Trophoblast cell (in vitro differentiated cells and primary cell): ENCODE measurements around the gene FAM83C.

ENCODE experiments used
- DNase-seq, 2 donors: peaks; one replicate each; pipeline ENCODE4 v3.0.0-alpha.2; 2016
- H2AFZ ChIP-seq: 2 replicates; pipeline ENCODE4 v1.6.1; 2013; ENCODE audit warnings: low read length, moderate library complexity, mild to moderate bottlenecking; ENCODE audit not compliant: insufficient read depth, poor library complexity
- H2AK5ac ChIP-seq: 2 replicates; pipeline ENCODE4 v1.6.1; 2013; ENCODE audit warnings: mild to moderate bottlenecking, low read length
- H2BK120ac ChIP-seq: 2 replicates; pipeline ENCODE4 v1.6.1; 2013; ENCODE audit warnings: low read length, mild to moderate bottlenecking, moderate library complexity; ENCODE audit not compliant: insufficient read depth, poor library complexity
- H2BK12ac ChIP-seq: 2 replicates; pipeline ENCODE4 v1.6.1; 2013; ENCODE audit warnings: mild to moderate bottlenecking, low read length, moderate library complexity
- H2BK5ac ChIP-seq: 2 replicates; pipeline ENCODE4 v1.6.1; 2013; ENCODE audit warnings: low read length, low read depth, moderate library complexity, mild to moderate bottlenecking; ENCODE audit not compliant: poor library complexity
- H3K14ac ChIP-seq: 2 replicates; pipeline ENCODE4 v1.6.1; 2013; ENCODE audit warnings: mild to moderate bottlenecking, low read length
- H3K18ac ChIP-seq: 2 replicates; pipeline ENCODE4 v1.6.1; 2013; ENCODE audit warnings: mild to moderate bottlenecking, low read length
- H3K23ac ChIP-seq: 2 replicates; pipeline ENCODE4 v1.6.1; 2013; ENCODE audit warnings: low read length
- H3K27ac ChIP-seq: 2 replicates; pipeline ENCODE4 v1.5.1; 2013; ENCODE audit warnings: low read depth, mild to moderate bottlenecking, inconsistent platforms, low read length, moderate library complexity
- H3K27me3 ChIP-seq: 2 replicates; pipeline ENCODE4 v1.6.1; 2013; ENCODE audit warnings: inconsistent platforms, mild to moderate bottlenecking, low read length, moderate library complexity; ENCODE audit not compliant: insufficient read depth
- H3K36me3 ChIP-seq, 2 experiments: 1 replicate in 1 of 2; 2 replicates in 1 of 2; pipeline ENCODE4 v1.6.1; 2013; ENCODE audit warnings: low read length in 2 of 2, mild to moderate bottlenecking in 2 of 2, moderate library complexity in 1 of 2; ENCODE audit not compliant: insufficient read depth in 2 of 2, control insufficient read depth in 1 of 2
- H3K4ac ChIP-seq: 2 replicates; pipeline ENCODE4 v1.6.1; 2013; ENCODE audit warnings: low read depth, mild to moderate bottlenecking, low read length, moderate library complexity
- H3K4me1 ChIP-seq, 2 experiments: 1 replicate in 1 of 2; 2 replicates in 1 of 2; pipeline ENCODE4 v1.6.1; 2013; ENCODE audit warnings: low read length in 2 of 2, mild to moderate bottlenecking in 2 of 2, moderate library complexity in 1 of 2; ENCODE audit not compliant: insufficient read depth in 2 of 2, control insufficient read depth in 1 of 2
- H3K4me2 ChIP-seq: 2 replicates; pipeline ENCODE4 v1.6.1; 2013; ENCODE audit warnings: inconsistent platforms, mild to moderate bottlenecking, low read length, moderate library complexity
- H3K4me3 ChIP-seq: 2 replicates; pipeline ENCODE4 v1.5.1; 2013; ENCODE audit warnings: mild to moderate bottlenecking, low read depth, low read length, inconsistent platforms
- H3K79me1 ChIP-seq: one replicate; pipeline ENCODE4 v1.6.1; 2013; ENCODE audit warnings: low read length
- H3K79me2 ChIP-seq: 2 replicates; pipeline ENCODE4 v1.6.1; 2013; ENCODE audit warnings: low read length, mild to moderate bottlenecking; ENCODE audit not compliant: control insufficient read depth, insufficient read depth, poor library complexity
- H3K9ac ChIP-seq: 2 replicates; pipeline ENCODE4 v1.6.1; 2013; ENCODE audit warnings: mild to moderate bottlenecking, low read length
- H3K9me3 ChIP-seq: 2 replicates; pipeline ENCODE4 v1.6.1; 2013; ENCODE audit warnings: low read depth, mild to moderate bottlenecking, control low read depth, inconsistent platforms, low read length; ENCODE audit not compliant: insufficient read depth
- H4K12ac ChIP-seq: 2 replicates; pipeline ENCODE4 v1.6.1; 2013; ENCODE audit warnings: low read depth, mild to moderate bottlenecking, low read length, moderate library complexity
- H4K8ac ChIP-seq: 2 replicates; pipeline ENCODE4 v1.6.1; 2013; ENCODE audit warnings: low read depth, mild to moderate bottlenecking, low read length, moderate library complexity
- H4K91ac ChIP-seq: one replicate; pipeline ENCODE4 v1.6.1; 2013; ENCODE audit warnings: low read depth, mild to moderate bottlenecking, low read length, moderate library complexity
- WGBS: extraction: QIAGEN DNeasy Blood & Tissue Kit; methylation state at CpG from one replicate; pipeline ENCODE4 v1.1.7; 2013; ENCODE audit warnings: missing lambda C conversion rate; ENCODE audit not compliant: insufficient read length, insufficient coverage; ENCODE audit errors: extremely low coverage; 5-methylcytosine and 5-hydroxymethylcytosine counted together

Gene FAM83C

DNA sequence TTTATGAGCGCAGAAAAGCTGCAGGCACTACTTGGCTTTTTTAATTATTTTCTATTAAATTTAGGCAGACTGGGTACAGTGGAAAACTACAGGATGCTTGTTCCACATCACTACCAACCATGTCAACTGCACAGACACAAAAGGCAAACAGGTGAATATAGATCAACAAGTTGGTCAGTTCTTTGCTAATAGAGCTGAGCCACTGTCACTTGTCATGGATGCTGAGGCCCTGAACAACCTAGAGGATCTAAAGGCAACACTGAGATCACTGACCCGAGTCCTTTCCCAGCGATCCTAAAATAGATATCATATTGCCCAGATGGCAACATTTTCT is 34.5 kb upstream of the FAM83C start:
- H3K23ac ChIP-seq, result no peak overlapping the region
- H3K4me3 ChIP-seq, result no peak overlapping the region
- H3K14ac ChIP-seq, result no peak overlapping the region
- DNase-seq, result no peak
- no peak overlapping the region for H4K12ac ChIP-seq
- H2BK120ac ChIP-seq, result no peak overlapping the region
- no peak overlapping the region for H3K27ac ChIP-seq
- H2BK12ac ChIP-seq, result no peak overlapping the region
- H3K4ac ChIP-seq, result no peak overlapping the region
- H3K79me2 ChIP-seq, result no peaks in the 10 kb centered on the region
- H3K18ac ChIP-seq, result no peak overlapping the region
- no peak overlapping the region for H2BK5ac ChIP-seq
- H3K79me1 ChIP-seq, result no peaks in the 10 kb centered on the region
- H4K8ac ChIP-seq, result no peak overlapping the region
- WGBS, result no CpG with 5 or more reads among the region's 3 CpGs
- no peak overlapping the region for H4K91ac ChIP-seq
- H3K4me1 ChIP-seq, result peaks cover 0 to 2% of the 10 kb centered on the region in 2 experiments
- no peak overlapping the region for H2AK5ac ChIP-seq
- H3K9ac ChIP-seq, result no peak overlapping the region
- no peak overlapping the region for H3K4me2 ChIP-seq
- H3K9me3 ChIP-seq, result no peaks in the 10 kb centered on the region
- no peaks in the 10 kb centered on the region for H3K27me3 ChIP-seq
- H2AFZ ChIP-seq, result no peak overlapping the region
- H3K36me3 ChIP-seq, result no peaks in the 10 kb centered on the region

DNA sequence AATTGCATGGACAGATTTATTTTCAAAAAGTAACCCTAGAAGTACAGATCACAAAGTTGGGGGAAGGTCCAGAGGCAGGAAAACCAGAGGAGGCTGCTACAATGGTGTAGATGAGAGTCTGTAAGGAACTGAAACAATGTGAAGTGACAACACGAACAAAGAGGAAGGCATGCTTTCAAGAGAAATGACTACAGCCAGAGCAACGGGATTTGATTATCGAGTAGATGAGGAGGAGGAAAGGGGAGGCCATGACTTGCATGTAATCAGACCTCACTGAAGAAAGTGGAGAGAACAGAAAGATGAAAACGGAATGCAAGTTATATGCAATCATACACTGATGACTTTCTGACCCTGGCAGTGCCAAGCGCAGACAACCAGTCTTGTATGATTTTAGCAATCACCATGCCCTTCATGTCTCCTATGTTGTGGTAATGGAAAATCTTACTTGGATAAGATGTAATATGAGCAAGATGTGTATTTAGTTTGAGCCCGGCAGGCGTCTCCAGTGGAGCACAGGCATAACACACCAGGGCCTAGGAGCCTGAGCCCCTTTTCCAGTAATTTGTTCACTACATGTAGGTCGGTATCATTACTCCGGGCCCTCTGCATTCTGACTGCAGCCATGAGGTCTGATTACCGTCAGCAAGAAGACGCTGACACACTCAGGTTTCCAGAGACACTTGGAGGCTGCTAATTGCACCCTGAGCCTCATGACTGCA is 34.0 kb upstream of the FAM83C start:
- Histone ChIP-seq H3K4me2 (no peak overlapping the region), H4K91ac (no peak overlapping the region), H2BK120ac (no peak overlapping the region)

DNA sequence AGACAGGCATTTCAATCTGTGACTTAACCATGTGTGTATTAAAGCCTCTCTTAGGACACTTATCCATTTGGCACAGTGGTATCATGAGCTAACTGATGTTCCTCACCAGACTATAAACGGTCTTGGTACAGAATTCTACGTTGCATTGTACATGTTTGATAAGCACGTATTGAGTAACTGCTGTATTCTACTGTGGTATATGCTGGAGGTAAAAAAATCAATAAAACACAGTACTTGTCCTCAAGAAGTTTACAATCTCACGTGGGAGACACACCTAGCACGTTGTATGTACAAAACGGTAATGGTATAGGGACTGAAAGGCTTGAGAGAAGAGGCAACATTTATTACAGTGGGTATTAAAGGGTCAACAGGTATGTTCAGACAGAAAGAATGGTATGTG is 33.2 kb upstream of the FAM83C start:
- H3K4me1 ChIP-seq, result peaks cover 3% of the 10 kb centered on the region in 2 experiments
- H3K79me1 ChIP-seq, result no peaks in the 10 kb centered on the region
- H3K27me3 ChIP-seq, result no peaks in the 10 kb centered on the region
- no peak overlapping the region for H3K14ac ChIP-seq
- H2AFZ ChIP-seq, result no peak overlapping the region
- no peak overlapping the region for H2BK5ac ChIP-seq
- WGBS, result no CpG with 5 or more reads among the region's 6 CpGs
- no peak overlapping the region for H3K23ac ChIP-seq
- no peak overlapping the region for H3K18ac ChIP-seq
- no peak overlapping the region for H4K8ac ChIP-seq
- no peak overlapping the region for H3K4ac ChIP-seq
- H3K4me2 ChIP-seq, result no peak overlapping the region
- no peak overlapping the region for H4K12ac ChIP-seq
- H3K79me2 ChIP-seq, result no peaks in the 10 kb centered on the region
- H4K91ac ChIP-seq, result no peak overlapping the region
- H3K9me3 ChIP-seq, result no peaks in the 10 kb centered on the region
- no peak overlapping the region for H3K4me3 ChIP-seq
- no peak for DNase-seq
- H3K36me3 ChIP-seq, result no peaks in the 10 kb centered on the region
- H2BK120ac ChIP-seq, result no peak overlapping the region
- H3K9ac ChIP-seq, result no peak overlapping the region
- H3K27ac ChIP-seq, result no peak overlapping the region
- H2BK12ac ChIP-seq, result no peak overlapping the region
- H2AK5ac ChIP-seq, result no peak overlapping the region

More for the DNA sequence above, 34.0 kb upstream of the FAM83C start:
- H4K12ac ChIP-seq, result no peak overlapping the region
- no peaks in the 10 kb centered on the region for H3K36me3 ChIP-seq
- H3K4ac ChIP-seq, result no peak overlapping the region
- no peak overlapping the region for H3K18ac ChIP-seq
- H3K14ac ChIP-seq, result no peak overlapping the region
- no CpG with 5 or more reads among the region's 11 CpGs for WGBS
- no peaks in the 10 kb centered on the region for H3K79me2 ChIP-seq
- no peak overlapping the region for H2AFZ ChIP-seq
- peaks cover 0 to 2% of the 10 kb centered on the region in 2 experiments for H3K4me1 ChIP-seq
- DNase-seq, result no peak
- no peak overlapping the region for H3K4me3 ChIP-seq
- H3K9ac ChIP-seq, result no peak overlapping the region
- no peak overlapping the region for H2BK5ac ChIP-seq
- H3K79me1 ChIP-seq, result no peaks in the 10 kb centered on the region
- no peak overlapping the region for H2AK5ac ChIP-seq
- H3K27ac ChIP-seq, result no peak overlapping the region
- no peak overlapping the region for H4K8ac ChIP-seq
- H2BK12ac ChIP-seq, result no peak overlapping the region
- no peaks in the 10 kb centered on the region for H3K9me3 ChIP-seq
- no peaks in the 10 kb centered on the region for H3K27me3 ChIP-seq
- no peak overlapping the region for H3K23ac ChIP-seq

DNA sequence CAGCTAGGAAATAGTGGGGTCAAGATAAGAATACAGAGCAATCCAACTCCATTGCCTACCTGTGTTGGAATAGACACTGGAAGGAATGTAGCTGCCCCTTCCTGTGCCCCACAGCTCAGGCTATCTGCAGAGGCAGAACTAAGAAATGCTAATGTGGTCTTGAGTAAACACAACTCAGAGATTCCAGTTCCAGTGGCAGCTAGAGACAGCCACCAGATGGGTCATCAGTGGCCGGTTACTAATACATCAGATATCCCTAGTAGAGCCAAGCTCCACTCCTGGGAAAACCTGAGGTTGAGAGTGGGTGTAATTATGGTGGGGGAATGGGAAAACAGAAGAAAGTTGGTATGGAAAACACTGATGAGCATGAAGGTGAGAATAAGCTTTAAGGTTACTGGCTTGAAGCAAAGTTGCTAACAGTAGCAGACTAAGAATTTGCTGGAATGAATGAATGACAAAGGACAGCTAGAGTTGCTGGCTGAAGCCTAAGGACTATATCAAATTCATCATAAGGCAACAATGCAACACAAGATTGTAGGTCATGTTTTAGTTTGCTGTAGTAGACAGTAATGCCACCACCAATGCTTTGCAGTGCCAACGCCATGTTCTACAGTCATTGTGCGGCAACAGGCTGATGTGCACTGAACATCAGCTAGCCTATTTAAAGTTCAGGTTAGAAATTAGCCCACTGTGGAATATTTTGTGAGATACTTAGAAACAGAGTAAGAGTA is 28.3 kb upstream of the FAM83C start:
- H3K36me3 ChIP-seq, result no peaks in the 10 kb centered on the region
- no peak overlapping the region for H4K8ac ChIP-seq
- no peak overlapping the region for H3K4me2 ChIP-seq
- no peak overlapping the region for H3K4ac ChIP-seq
- no peak overlapping the region for H3K23ac ChIP-seq
- H3K27me3 ChIP-seq, result no peaks in the 10 kb centered on the region
- H3K9me3 ChIP-seq, result no peaks in the 10 kb centered on the region
- H4K91ac ChIP-seq, result no peak overlapping the region
- H3K4me3 ChIP-seq, result no peak overlapping the region
- H3K79me1 ChIP-seq, result no peaks in the 10 kb centered on the region
- H3K4me1 ChIP-seq, result peaks cover 3 to 8% of the 10 kb centered on the region in 2 experiments
- H3K27ac ChIP-seq, result no peak overlapping the region
- no peak for DNase-seq
- H2BK120ac ChIP-seq, result no peak overlapping the region
- no peaks in the 10 kb centered on the region for H3K79me2 ChIP-seq
- no peak overlapping the region for H2BK12ac ChIP-seq
- no peak overlapping the region for H3K18ac ChIP-seq
- H4K12ac ChIP-seq, result no peak overlapping the region
- H2AFZ ChIP-seq, result no peak overlapping the region
- no peak overlapping the region for H3K9ac ChIP-seq
- H2BK5ac ChIP-seq, result no peak overlapping the region
- no peak overlapping the region for H3K14ac ChIP-seq
- no peak overlapping the region for H2AK5ac ChIP-seq
- WGBS, result no CpG with 5 or more reads among the region's 3 CpGs
